Ishikawa (cell line): Measurements from ENCODE around the gene UBAP2L.

Experiments used
- CEBPB ChIP-seq: IDR thresholded peaks from 2 replicates; pipeline ENCODE4 v1.6.1; 2012
- CREB1 ChIP-seq: IDR thresholded peaks from 2 replicates; pipeline ENCODE4 v1.6.1; 2012; ENCODE audit warnings: low read depth
- EGR1 ChIP-seq: IDR thresholded peaks from 2 replicates; pipeline ENCODE4 v1.6.1; 2012
- EP300 ChIP-seq: IDR thresholded peaks from 2 replicates; pipeline ENCODE4 v1.6.1; 2012; ENCODE audit warnings: borderline replicate concordance
- FOXM1 ChIP-seq: IDR thresholded peaks from 2 replicates; pipeline ENCODE4 v1.6.1; 2012; ENCODE audit warnings: low read depth, borderline replicate concordance
- MAX ChIP-seq: IDR thresholded peaks from 2 replicates; pipeline ENCODE4 v1.6.1; 2012
- NFIC ChIP-seq: IDR thresholded peaks from 2 replicates; pipeline ENCODE4 v1.6.1; 2012
- RAD21 ChIP-seq: IDR thresholded peaks from 2 replicates; pipeline ENCODE4 v1.6.1; 2012; ENCODE audit warnings: low read depth
- TAF1 ChIP-seq: IDR thresholded peaks from 2 replicates; pipeline ENCODE4 v1.6.1; 2012; ENCODE audit warnings: low read depth, mild to moderate bottlenecking
- TCF12 ChIP-seq: IDR thresholded peaks from 2 replicates; pipeline ENCODE4 v1.6.1; 2012; ENCODE audit warnings: low read depth
- TEAD4 ChIP-seq: IDR thresholded peaks from 2 replicates; pipeline ENCODE4 v1.6.1; 2012
- USF1 ChIP-seq: IDR thresholded peaks from 2 replicates; pipeline ENCODE4 v1.6.1; 2012
- YY1 ChIP-seq: IDR thresholded peaks from 2 replicates; pipeline ENCODE4 v1.6.1; 2012; ENCODE audit warnings: low read depth
- ZBTB7A ChIP-seq: IDR thresholded peaks from 2 replicates; pipeline ENCODE4 v1.6.1; 2012; ENCODE audit warnings: low read depth
- TF ChIP-seq, protein P1 (sequence below): IDR thresholded peaks from 2 replicates; pipeline ENCODE4 v1.6.1; 2012; ENCODE audit warnings: low read depth, mild to moderate bottlenecking

Gene UBAP2L

DNA sequence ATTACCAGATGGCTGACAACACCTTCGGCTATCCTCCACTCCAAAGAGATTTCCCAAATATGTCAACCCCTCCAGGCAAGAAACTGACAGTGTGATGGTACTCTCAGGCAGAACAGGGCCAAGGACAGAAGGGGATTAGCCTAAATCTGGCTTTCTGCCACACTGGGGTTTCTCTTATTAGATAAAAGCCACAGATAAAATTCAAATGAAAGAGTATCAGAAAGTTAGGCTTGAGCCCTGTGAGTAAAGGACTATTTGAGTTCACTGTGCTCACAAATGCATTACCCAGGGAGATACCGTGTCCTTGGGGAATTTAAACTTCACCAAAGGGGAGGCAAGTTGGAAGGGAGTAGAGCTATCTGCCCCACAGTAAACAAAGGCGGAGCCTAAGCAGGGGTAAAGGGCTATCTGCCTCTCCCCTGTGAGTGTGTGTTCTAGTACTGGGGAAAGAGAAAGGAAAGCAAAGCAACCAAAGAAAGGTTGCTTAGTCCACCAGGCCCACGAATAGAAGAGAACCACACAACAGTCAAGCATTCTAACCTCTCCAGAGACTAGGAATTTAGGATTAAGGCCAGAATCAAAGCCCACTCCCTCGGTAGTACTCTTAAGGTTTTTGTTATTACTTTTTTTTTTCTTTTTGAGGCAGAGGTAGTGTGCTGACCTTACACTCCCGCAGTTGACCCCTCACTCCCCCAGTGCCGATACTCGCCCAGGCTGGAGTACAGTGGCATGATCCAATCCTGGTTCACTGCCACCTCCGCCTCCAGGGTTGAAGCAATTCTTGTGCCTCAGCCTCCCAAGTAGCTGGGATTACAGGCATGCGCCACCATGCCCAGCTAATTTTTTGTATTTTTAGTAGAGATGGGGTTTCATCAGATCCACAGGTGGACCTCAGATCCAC lies 41.6 kb upstream of the UBAP2L start:
- TF ChIP-seq CEBPB, result no peak
- no peak for TF ChIP-seq ZBTB7A
- TF ChIP-seq CREB1, result no peak
- TF ChIP-seq NFIC, result no peak
- no peak for TF ChIP-seq RAD21
- TF ChIP-seq EP300, result no peak
- TF ChIP-seq TAF1, result no peak
- no peak for TF ChIP-seq EGR1
- no peak for TF ChIP-seq FOXM1
- TF ChIP-seq YY1, result no peak

DNA sequence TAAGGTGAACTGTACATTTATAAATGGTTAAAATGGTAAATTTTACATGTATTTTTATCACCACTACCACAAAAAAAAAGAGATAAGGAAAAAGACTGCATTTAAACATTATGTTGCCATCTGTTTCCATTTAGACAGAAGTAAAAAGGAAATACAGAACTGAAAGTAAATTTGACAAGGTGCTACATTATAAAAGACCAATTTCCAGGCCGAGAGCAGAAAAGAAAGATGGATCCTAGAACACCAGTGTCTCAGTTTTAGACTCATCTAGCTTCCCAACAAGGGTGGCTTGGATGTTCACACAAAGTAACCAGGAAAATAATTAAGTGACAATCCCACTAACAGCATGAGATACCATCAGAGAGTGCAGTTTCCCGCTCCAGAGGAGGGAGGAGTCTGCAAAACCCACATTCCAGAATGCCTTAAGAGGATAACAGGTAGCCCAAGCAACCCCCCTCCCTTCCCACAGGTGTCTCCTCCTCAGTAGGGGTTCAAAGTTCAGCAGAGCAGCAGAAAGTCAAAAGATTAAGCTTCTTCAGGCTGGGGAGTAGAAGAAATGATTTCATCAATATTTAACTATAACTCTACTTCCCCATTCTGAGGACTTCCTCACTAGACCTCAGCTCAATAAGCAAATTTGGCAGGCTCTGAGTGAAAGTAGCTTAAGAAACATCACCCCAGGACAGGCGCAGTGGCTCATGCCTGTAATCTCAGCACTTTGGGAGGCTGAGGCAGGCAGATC lies 40.6 kb upstream of the UBAP2L start:
- no peak for TF ChIP-seq TEAD4
- no peak for TF ChIP-seq CREB1

- TF ChIP-seq EGR1, result no peak
- no peak for TF ChIP-seq NFIC
- no peak for TF ChIP-seq FOXM1
Observed at GRCh38 chr1:154181944-154182343, 38.8 kb upstream of the UBAP2L start.

DNA sequence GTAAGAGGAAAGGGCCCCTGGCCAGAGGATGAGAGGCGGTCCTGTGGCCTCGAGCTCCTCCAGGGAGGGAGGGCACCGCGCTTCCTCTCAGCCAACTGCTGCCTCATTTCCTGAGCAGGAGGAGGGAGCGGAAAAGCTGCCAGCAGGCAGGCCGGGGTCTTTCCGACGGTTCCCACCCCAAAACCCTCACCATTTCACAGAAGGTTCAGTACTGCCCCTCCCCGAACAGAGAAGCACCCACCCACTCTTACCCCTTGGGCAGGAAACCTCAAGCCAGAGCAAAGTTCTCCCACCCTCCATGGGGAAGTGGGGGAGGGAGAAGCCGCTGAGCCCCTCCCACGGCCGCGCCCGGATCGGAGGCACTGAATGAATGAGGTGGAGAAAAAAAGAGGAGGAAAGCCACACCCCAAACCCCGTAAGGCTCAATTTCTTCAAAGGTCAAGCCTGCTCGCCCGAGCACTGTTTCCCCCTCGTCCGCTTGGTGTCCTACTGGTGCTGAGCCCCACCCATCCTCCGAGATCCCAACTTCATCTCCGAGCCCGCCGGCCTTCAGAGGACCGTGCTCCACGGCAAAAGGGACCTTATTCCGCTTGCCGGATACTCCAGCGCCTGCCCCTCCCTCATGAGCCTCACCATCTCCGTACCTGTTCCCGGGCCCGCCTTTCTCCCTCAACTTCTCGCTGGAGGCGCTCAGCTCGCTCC lies 38.3 kb upstream of the UBAP2L start:
- TF ChIP-seq MAX, result no peak; the same call in 1 of the 2 replicates
- 0 out of 2 replicates have a peak, but pooled peaks have one; percentile 77 for TF ChIP-seq ZBTB7A

DNA sequence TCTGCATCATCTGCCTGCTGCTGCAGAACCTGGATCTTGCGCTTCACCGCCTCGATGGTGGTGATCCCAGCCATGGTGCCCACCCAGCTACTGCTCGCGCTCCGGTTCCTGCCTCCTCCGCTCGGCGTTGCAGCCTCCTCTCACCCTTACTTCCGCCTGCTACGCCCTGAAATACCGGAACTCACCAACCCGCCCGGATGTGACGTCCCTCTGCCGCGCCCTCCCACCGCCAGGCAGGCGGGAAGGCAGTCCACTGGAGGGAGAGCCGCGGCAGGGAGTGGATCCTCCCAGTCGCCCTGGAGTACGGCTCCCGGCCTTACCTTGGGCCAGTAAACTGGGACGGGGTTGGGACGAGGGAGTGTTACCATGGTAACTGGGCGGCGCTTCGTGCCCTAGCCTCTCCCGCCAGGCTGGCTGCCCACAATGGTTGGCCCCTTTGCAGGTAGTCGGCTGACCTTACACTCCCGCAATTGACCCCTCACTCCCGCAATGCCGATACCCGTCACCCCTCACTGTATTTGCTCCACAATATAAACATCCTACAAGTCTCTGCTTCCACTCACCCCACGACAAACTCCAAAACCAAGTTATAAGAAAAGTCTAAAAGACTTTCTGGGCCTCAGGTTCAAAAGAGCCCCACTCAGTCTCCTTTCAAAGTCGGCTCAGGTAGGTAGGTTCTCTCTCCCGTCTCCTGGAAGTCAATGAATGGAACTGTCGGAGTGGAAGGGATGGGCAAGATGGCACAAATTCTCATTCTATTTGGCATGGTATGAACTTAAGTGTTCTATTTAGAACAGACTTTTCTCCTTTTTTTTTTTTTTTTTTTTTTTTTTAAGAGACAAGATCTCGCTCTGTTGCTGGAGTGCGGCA lies 37.5 kb upstream of the UBAP2L start:
- TF ChIP-seq, protein P1, sequence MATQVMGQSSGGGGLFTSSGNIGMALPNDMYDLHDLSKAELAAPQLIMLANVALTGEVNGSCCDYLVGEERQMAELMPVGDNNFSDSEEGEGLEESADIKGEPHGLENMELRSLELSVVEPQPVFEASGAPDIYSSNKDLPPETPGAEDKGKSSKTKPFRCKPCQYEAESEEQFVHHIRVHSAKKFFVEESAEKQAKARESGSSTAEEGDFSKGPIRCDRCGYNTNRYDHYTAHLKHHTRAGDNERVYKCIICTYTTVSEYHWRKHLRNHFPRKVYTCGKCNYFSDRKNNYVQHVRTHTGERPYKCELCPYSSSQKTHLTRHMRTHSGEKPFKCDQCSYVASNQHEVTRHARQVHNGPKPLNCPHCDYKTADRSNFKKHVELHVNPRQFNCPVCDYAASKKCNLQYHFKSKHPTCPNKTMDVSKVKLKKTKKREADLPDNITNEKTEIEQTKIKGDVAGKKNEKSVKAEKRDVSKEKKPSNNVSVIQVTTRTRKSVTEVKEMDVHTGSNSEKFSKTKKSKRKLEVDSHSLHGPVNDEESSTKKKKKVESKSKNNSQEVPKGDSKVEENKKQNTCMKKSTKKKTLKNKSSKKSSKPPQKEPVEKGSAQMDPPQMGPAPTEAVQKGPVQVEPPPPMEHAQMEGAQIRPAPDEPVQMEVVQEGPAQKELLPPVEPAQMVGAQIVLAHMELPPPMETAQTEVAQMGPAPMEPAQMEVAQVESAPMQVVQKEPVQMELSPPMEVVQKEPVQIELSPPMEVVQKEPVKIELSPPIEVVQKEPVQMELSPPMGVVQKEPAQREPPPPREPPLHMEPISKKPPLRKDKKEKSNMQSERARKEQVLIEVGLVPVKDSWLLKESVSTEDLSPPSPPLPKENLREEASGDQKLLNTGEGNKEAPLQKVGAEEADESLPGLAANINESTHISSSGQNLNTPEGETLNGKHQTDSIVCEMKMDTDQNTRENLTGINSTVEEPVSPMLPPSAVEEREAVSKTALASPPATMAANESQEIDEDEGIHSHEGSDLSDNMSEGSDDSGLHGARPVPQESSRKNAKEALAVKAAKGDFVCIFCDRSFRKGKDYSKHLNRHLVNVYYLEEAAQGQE, result no peak
- TF ChIP-seq TAF1 (peak; percentile 89), YY1 (peak; percentile 60), TEAD4 (peak; percentile 66), TCF12 (0 out of 2 replicates have a peak, but pooled peaks have one; percentile 68), USF1 (0 out of 2 replicates have a peak, but pooled peaks have one; percentile 35), FOXM1 (no peak), CREB1 (peak; percentile 88), NFIC (no peak; the same call in 1 of the 2 replicates), RAD21 (no peak), EGR1 (no peak), MAX (peak; percentile 94)

GRCh38 chr1:154186177-154186576 lies 34.6 kb upstream of the UBAP2L start:
- TF ChIP-seq RAD21, result peak; percentile 85
- no peak for TF ChIP-seq FOXM1
- TF ChIP-seq, protein P1, result no peak
